HG03039 (cell line): ENCODE results near the gene LRRC56.
"Not testable (repeated sequence)": the region's sequence is repeated elsewhere in the genome, so short reads cannot be mapped to it uniquely, and the experiment has no call there.

Experiments
- ATAC-seq: cut with Tn5 transposase; IDR thresholded peaks from one replicate; pipeline ENCODE4 v1.9.1; 2021; ENCODE audit warnings: mild to moderate bottlenecking, moderate library complexity; ENCODE audit not compliant: unreplicated experiment

The LRRC56 gene

GRCh38 chr11:571802-572185 is 34.5 kb downstream of the LRRC56 start:
- ATAC-seq: no peak

DNA sequence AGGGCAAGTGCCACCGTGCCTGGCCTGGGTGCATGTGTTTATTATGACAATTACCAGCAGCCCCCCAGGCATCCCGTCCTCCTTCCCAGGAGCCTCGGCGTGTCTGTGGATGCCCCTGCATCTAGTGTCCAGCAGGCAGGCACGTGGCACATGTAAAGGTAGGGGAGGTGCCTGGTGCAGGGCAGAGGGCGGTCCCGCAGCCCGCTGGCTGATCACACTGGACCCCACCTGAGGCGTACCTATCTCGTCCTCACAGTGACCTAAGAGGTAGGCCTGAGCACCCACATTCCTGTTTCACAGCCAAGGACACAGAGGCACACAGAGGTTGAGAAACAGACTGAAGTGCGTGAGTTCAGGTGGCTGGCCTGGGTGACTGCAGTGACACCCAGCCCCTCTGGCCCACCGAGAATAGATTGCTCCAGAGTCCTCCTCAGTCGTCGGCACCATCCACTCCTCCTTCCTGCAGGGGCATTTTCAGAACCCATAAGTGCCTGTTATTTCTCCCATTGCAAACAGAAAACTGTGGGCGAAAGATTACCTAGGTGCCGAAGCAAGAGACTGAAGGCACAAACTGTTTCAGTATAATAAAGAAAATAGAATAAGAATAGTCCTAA is 35.9 kb downstream of the LRRC56 start:
- no peak for ATAC-seq

GRCh38 chr11:574031-574570 is 36.8 kb downstream of the LRRC56 start:
- not testable (repeated sequence) for ATAC-seq

DNA sequence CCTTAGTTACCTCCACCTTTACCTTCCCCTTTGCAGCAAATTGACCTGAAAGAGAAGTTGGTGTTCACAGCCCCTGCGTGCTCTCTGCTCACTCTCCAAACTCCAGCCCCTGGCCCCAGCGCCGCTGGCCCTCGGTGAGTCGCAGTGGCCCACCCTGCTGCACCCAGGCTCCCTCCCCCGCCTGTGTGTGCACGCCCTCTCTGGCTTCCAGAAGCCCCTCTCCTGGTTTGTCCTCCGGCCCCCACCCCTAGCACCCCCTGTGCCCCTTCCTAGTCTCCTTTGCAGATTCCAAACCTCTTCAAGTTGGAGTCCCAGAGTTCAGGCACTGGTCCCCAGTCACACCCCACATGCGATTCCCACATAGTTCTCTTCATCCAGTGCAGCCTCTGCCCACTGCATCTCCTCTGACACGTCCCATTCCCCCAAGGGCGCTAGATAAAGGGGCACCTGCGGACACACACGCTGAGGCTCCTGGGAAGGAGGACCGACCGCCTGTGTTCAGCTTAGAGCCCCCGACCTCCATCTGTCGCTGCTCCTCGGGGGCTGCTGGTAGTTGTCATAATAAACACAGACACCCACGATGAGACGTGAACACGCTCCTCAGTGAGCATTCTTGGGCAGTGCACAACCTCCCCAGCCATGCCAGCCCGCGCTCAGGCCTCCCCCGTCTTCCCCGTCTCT is 37.4 kb downstream of the LRRC56 start:
- ATAC-seq: no peak

DNA sequence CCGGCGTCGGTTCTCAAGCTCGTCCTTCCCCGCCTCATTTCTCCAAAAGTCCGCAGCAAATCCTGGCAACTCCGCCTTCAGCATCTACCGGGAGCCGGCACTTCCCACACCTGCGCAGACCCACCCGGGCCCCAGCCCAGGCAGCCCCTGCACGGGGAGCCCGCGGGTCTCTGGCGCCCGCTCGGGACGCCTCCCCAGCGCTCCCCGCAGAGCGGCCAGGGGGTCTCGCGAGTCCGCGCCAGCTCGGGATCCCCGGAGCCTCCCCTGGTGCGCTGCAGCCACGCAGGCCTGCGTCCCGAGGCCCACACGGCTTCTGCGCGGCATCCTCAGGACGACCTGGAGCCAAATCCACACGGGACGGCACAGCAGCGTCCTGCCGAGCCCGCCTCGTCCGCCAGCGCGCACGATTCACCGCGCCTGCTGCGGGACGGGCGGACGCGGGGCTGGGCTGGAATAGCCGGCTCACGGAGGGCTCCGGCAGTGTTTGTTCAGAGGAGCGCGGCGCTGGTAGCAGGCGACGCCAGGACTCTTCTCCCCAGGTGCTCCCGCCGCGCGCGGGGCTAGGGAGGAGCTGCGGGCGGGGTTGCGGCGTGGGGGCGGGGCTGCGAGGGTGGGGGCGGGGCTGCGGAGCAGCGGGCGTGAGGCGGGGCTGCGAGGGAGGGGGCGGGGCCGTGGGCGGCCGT is 38.1 kb downstream of the LRRC56 start:
- peak; percentile 31 for ATAC-seq

DNA sequence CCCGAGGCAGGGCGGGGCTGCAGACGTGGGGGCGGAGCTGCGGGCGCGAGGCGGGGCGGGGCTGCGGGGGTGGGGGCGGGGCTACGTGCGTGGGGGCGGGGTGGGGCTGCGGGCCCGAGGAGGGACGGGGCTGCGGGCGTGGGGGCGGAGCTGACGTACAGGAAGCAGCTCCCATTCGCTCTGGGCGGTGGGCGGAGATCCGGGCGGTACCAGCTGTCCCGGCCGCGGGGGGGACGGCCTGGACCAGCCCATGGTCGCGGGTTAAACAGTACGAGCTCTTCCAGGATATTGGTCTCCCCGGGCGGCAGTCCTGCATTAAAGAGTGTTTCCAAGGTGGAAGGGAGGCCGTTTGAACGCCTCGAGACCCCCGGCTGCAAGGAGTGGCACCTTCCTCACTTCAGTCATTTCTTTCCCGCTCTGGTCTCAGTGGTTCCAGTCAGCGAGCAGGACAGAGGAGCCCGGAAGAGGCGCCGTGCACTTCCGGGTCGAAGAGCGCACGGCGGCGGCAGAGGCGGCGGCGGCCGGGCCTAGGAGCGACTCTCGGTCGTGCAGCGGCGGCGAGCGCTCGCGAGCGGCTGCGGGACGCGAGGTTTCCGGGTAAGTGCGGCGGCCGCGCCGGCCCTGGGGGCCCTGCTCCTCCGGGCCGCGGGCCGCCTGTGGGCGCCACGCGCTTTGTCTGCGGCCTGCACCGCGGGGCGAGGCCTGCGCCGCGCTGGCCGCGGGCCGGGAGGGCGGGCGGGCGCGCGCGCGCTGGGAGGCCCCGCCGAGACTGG is 38.9 kb downstream of the LRRC56 start, which contains the start of gene PHRF1:
Gene PHRF1, plus strand, starts transcription at position 475 of the 773 bp plus-strand sequence. CDS start 5,043 bp downstream, outside the sequence.
- peak; percentile 66 for ATAC-seq

- ATAC-seq: no peak
Observed at GRCh38 chr11:576811-577610, 39.7 kb downstream of the LRRC56 start.

GRCh38 chr11:577611-577894 is 40.2 kb downstream of the LRRC56 start:
- no peak for ATAC-seq

DNA sequence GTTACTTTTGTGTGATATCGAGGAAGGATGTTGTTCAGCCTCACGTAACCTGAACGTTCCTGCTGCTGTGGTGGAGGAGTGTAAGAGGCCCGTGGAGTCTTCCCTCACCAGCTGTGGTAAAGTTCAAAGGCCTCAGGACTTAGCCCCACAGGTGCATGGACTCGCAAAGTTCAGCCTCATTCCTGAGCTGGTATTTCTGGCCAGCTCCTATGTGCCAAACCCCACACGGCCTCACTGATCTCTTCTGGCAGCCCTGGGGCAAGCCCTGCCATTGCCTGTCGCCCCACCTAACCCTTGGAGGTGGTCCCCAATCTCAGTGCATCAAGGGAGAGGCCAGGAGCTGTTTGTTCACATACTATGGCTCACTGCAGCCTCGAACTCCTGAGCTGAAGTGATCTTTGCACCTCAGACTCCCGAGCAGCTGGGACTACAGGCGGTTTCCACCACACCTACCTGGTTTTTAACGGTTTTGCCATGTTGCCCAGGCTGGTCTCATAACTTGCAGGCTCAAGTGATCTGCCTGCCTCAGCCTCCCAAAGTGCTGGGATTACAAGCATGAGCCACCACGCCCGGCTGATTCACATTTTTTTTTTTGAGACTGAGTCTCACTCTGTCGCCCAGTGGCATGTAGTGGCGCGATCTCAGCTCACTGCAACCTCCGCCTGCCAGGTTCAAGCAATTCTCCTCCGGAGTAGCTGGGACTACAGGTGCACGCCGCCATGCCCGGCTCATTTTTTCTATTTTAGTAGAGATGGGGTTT is 41.1 kb downstream of the LRRC56 start:
- no peak for ATAC-seq

- ATAC-seq: no peak
Observed at GRCh38 chr11:579830-580601, 42.7 kb downstream of the LRRC56 start.

- no peak for ATAC-seq
Observed at GRCh38 chr11:581342-581741, 44.0 kb downstream of the LRRC56 start.

DNA sequence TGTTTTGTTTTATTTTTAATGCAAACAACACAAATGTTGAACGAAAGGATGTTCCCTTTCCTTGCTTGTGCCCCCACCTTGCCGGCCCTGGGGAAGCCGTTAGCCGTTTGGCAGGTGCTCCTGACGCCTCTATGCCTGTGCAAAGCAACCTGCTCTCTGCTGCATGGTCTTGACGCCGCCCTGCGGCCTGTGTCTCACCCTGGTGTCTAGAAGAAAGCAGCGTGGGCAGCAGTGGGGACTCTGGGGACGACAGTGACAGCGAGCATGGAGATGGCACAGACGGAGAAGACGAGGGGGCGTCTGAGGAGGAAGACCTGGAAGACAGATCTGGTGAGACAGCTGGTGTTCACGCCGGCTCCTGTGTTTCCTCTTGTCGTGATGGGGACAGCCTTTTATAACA is 44.4 kb downstream of the LRRC56 start:
- no peak for ATAC-seq

GRCh38 chr11:584287-584686 is 47.0 kb downstream of the LRRC56 start:
- ATAC-seq: no peak

DNA sequence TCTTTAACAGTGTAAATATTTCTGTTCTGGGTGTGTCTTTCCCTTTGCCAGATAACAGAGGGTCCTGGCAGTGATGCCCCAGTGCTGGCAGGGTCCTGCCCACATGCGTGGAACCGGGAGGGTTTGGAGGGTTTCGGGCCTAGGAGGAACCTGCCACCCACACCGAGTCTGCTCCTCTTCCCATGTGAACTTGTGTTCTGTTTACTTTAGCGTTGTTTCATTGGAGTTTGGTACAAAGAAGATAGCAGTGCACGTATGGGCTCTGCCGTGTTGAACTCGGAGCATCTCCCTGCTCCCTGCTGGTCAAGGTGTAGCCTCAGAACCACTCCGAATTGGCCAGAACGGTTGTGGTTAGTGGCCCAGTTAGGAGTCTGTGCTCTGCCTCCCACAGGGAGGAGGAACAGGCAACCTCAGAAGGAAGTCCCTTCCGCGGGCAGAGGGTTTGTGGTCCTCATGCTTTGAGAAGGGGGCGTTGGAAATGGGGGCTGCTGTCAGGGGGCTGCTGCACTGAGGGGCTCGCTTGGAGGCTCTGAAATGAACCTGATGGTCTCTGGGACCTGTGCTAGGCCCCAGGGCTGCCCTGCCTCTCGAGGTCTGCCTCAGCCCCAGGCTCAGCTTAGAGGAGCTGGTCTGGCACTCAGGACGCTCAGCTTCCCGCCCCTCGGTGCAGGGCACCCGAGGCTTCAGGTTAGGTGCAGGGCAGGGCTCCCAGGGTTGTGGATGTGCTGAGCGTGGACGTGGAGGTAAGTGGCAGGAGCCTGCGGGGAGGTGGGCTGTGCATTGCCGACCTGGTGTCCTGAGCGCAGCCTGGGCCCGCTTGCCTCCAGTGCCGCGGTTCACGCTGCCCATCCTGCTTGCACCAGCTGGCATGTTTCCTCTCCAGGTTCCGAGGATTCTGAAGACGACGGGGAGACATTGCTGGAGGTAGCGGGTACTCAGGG is 49.3 kb downstream of the LRRC56 start:
- ATAC-seq: no peak

- ATAC-seq: no peak
Observed at GRCh38 chr11:587546-587945, 50.2 kb downstream of the LRRC56 start.

DNA sequence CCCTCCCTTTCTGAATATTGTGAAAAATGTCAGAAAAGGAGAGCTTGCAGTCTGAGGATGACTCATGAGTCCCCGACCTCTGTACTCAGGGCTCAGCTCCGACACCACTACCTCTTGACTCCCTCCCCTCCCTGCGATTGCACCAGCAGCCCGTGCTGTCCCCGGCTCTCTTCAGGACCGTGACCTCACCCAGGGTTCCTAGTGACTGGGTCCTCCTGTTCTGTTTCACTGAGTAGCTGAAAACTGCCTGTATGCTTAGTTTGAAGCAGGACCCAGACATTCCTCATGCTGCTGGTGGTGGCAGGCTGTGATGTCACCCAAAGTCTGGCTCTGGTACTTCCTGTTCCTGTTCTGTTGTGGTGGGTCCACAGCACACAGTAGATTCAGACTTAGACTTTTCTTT is 50.7 kb downstream of the LRRC56 start:
- no peak for ATAC-seq

DNA sequence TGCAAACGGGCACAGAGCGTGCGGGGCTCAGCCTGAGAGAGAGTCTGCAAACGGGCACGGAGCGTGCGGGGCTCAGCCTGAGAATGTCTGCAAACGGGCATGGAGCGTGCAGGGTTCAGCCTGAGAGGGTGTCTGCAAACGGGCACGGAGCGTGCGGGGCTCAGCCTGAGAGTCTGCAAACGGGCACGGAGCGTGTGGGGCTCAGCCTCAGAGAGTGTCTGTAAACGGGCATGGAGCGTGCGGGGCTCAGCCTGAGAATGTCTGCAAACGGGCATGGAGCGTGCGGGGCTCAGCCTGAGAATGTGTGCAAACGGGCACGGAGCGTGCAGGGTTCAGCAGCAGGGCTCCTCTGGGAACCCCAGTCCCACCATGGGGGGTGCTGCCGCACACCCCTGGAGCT is 52.5 kb downstream of the LRRC56 start:
- ATAC-seq: no peak

DNA sequence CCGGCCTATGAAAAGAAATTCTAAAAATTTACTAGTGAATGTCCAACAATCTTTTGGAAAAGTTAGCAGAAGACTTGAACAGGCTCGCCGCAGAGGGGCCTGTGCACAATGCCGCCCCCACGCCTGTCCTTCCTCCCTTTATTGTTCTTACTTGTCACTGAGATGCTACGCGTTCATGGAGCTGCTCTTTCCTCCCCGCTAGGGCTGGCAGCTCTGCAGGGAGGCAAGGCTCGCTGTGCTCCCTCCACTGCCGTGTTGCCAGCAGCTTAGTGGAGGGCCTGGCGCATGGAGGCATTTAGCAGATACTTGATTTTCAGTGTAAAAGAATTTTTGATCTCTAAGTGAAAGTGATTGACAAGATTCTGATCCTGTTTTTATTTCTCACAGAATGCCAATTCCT is 53.7 kb downstream of the LRRC56 start:
- ATAC-seq: no peak
